Activated effector memory CD4-positive, alpha-beta T cell treated with anti-CD3 and anti-CD28 coated beads, Interleukin-2, amount 50 U/mL, for 16 hours (primary cell): ENCODE data around the gene DYNLL2.
"Not testable (repeated sequence)": the region's sequence is repeated elsewhere in the genome, so short reads cannot be mapped to it uniquely, and the experiment has no call there.

Experiments used
- DNase-seq: peaks from one replicate; pipeline ENCODE4 v3.0.0-alpha.2; 2020

DYNLL2 gene

GRCh38 chr17:58082870-58083490, at the start of gene DYNLL2:
Gene DYNLL2, plus strand, starts transcription at chr17:58083419. Its CDS starts 3,672 bp downstream, at chr17:58087091.
- peak; percentile 96 for DNase-seq

- DNase-seq = no peak
Observed at GRCh38 chr17:58039975-58040374, 43.2 kb upstream of the DYNLL2 start.

- no peak for DNase-seq
Observed at GRCh38 chr17:58040386-58040785, 42.8 kb upstream of the DYNLL2 start.

GRCh38 chr17:58041161-58041560, 42.1 kb upstream of the DYNLL2 start:
- DNase-seq = no peak

- no peak for DNase-seq
Observed at GRCh38 chr17:58043221-58044181, 39.7 kb upstream of the DYNLL2 start.

GRCh38 chr17:58044256-58044655, 39.0 kb upstream of the DYNLL2 start:
- not testable (repeated sequence) for DNase-seq

- no peak for DNase-seq
Observed at GRCh38 chr17:58046239-58047094, 36.8 kb upstream of the DYNLL2 start.

- no peak for DNase-seq
Observed at GRCh38 chr17:58047376-58048150, 35.7 kb upstream of the DYNLL2 start.

GRCh38 chr17:58049533-58049932, 33.7 kb upstream of the DYNLL2 start:
- no peak for DNase-seq

- DNase-seq = no peak
Observed at GRCh38 chr17:58050966-58051365, 32.3 kb upstream of the DYNLL2 start.

- no peak for DNase-seq
Observed at GRCh38 chr17:58051468-58051867, 31.8 kb upstream of the DYNLL2 start.

- no peak for DNase-seq
Observed at GRCh38 chr17:58052407-58052806, 30.8 kb upstream of the DYNLL2 start.

GRCh38 chr17:58052945-58053715, 30.1 kb upstream of the DYNLL2 start:
- no peak for DNase-seq

GRCh38 chr17:58054641-58055040, 28.6 kb upstream of the DYNLL2 start:
- no peak for DNase-seq

- DNase-seq = no peak
Observed at GRCh38 chr17:58056476-58056875, 26.7 kb upstream of the DYNLL2 start.

GRCh38 chr17:58059141-58059540, 24.1 kb upstream of the DYNLL2 start:
- no peak for DNase-seq

- no peak for DNase-seq
Observed at GRCh38 chr17:58060596-58061191, 22.5 kb upstream of the DYNLL2 start.

GRCh38 chr17:58061672-58062071, 21.5 kb upstream of the DYNLL2 start:
- no peak for DNase-seq

- no peak for DNase-seq
Observed at GRCh38 chr17:58065238-58065637, 18.0 kb upstream of the DYNLL2 start.

GRCh38 chr17:58066401-58066800, 16.8 kb upstream of the DYNLL2 start:
- no peak for DNase-seq

- DNase-seq = no peak
Observed at GRCh38 chr17:58072862-58073261, 10.4 kb upstream of the DYNLL2 start.
